Measurements from ENCODE around the gene ELK3. TPM values are rescaled to one million over a fixed set of nuclear protein-coding genes. Genes with fewer than 3 reads are reported as not detected.

Gene ELK3
- total RNA-seq, 1 donor from 2014 or later: 45.7 TPM

DNA sequence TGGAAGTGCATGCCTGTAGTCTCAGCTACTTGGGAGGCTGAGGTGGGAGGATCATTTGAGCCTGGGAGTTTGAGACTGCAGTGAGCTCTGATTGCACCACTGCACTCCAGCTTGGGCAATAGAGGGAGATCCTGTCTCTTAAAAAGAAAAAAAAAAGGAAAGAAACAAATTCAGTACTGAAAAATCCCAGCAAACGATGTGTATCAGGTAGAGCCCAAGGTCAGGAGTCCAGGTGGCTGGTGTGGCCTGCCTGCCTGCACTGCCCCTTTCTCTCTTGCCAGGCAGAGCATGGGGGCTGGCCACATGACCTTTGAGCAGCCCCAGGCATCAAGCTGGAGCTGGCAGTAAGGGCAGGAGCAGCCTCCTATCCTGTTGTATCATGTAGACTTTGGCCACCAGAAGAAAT, 31.8 kb downstream of the ELK3 start:
- no peak overlapping the region for H3K4me3 ChIP-seq (ENCODE audit: low read depth, low read length)
- TF ChIP-seq, protein P1, sequence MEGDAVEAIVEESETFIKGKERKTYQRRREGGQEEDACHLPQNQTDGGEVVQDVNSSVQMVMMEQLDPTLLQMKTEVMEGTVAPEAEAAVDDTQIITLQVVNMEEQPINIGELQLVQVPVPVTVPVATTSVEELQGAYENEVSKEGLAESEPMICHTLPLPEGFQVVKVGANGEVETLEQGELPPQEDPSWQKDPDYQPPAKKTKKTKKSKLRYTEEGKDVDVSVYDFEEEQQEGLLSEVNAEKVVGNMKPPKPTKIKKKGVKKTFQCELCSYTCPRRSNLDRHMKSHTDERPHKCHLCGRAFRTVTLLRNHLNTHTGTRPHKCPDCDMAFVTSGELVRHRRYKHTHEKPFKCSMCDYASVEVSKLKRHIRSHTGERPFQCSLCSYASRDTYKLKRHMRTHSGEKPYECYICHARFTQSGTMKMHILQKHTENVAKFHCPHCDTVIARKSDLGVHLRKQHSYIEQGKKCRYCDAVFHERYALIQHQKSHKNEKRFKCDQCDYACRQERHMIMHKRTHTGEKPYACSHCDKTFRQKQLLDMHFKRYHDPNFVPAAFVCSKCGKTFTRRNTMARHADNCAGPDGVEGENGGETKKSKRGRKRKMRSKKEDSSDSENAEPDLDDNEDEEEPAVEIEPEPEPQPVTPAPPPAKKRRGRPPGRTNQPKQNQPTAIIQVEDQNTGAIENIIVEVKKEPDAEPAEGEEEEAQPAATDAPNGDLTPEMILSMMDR (conservative IDR thresholded peaks at IDR 0.05; ENCODE audit: low read depth, low read length): no peak
- DNase-seq (ENCODE audit: low read depth): no peak

DNA sequence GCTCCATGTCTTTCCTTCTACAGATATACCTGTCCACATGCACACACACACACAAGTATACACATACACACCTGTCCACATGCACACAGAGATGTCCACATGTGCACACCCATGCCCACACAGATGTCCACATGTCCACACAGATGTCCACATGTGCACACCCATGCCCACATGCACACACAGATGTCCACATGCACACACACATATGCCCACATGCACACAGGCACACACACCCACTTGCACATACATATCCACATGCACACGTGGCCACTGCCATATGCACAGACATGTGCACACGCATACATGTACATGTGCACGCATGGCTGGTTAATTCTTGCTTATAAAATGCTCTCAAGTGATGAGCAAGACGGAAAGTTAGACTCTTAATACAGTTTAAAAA, 32.2 kb downstream of the ELK3 start:
- DNase-seq (ENCODE audit: low read depth): no peak
- TF ChIP-seq, protein P1 (conservative IDR thresholded peaks at IDR 0.05; ENCODE audit: low read depth, low read length): no peak
- H3K4me3 ChIP-seq (ENCODE audit: low read depth, low read length): no peak overlapping the region

DNA sequence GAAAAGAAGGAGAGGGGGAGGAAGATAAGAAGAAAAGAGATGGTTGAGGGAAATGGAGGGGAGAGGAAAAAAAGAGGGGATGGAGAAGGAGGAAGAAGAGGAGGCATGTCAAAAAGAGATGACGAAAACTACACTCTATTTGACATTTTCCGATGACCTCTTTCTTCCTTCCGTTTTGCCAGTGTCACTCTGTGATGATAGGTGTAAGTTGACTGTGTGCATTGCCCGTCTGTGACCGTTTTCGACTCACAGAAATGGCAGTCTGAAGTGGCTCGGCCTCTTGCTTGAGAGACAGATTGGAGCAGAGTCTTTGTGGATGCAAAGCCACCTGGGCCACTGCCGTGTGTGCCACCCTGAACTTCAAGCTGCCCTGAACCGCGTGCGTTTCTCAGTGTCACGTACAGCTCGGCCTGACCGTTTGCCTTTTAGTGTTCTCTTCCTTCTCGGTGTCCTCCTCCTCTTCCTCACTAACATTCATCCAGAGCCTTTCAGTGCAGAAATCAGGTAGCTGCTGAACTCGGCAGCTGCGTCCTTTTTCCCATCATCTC, 32.7 kb downstream of the ELK3 start:
- DNase-seq (ENCODE audit: low read depth): no peak
- no peak overlapping the region for H3K4me3 ChIP-seq (ENCODE audit: low read depth, low read length)
- TF ChIP-seq, protein P1 (conservative IDR thresholded peaks at IDR 0.05; ENCODE audit: low read depth, low read length): no peak

DNA sequence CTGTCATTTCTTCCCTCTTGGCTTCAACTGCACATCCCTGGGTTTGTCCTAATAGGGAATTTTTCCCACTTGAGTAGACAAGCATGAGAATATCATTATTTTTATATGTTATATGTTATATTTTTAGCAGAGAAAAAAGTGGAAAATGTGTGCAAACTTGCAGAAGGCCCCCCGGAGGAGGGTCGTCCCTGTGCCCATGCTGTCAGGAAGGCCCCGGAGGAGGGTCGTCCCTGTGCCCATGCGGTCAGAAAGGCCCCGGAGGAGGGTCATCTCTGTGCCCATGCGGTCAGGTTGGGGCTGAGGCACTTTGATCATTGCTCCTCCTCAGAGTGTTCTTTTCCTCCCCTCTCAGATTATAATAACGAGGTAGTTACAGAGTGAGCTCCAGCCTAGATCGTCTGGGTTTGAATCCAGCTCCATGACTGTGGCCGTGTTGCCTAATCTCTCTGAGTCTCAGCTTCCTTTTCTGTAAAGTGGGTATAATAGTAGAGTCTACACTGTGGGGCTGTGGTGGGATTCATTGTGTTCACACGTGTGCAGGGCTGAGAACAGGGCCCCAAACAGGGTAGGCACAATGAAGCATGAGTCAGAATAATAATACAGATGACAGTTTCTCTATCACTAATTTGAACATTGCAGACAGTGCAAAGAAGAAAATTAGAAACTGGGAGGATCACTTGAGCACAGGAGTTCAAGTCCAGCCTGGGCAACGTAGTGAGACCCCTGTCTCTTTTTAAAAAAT, 33.4 kb downstream of the ELK3 start:
- no peak for DNase-seq (ENCODE audit: low read depth)
- TF ChIP-seq, protein P1 (conservative IDR thresholded peaks at IDR 0.05; ENCODE audit: low read depth, low read length): no peak
- H3K4me3 ChIP-seq (ENCODE audit: low read depth, low read length): no peak overlapping the region

DNA sequence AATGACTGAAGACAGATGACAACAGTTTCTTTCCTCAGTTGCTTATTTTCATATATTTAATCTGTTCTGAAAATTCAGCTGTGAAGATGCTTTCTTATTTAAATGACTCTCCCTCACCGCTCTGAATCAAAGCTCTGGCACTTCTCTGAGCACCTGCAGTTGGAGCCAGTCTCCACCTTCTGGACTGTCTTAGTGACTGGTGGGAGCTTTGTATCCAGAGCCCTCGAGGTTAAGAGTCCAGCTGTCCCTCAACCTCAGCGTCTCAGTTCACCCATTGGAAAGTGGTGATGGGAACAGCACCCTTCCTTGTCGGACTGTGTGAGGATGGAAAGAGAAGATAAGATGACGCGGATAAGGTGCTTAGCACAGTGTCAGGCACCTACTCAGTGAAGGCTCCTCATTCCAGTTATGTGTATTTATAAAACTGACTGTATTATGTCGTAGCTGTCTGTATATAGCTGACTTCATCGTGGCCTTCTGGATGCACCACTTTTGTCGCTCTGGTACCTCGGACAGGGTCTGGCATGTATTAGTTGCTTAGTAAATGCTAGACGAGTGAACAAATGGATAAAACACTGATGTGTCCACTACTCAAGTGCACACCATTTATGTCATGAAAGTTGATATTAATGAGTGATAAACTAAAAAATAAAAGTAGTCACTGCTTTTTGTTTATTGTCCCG, 34.5 kb downstream of the ELK3 start:
- DNase-seq (ENCODE audit: low read depth): no peak
- no peak overlapping the region for H3K4me3 ChIP-seq (ENCODE audit: low read depth, low read length)
- TF ChIP-seq, protein P1 (conservative IDR thresholded peaks at IDR 0.05; ENCODE audit: low read depth, low read length): no peak

DNA sequence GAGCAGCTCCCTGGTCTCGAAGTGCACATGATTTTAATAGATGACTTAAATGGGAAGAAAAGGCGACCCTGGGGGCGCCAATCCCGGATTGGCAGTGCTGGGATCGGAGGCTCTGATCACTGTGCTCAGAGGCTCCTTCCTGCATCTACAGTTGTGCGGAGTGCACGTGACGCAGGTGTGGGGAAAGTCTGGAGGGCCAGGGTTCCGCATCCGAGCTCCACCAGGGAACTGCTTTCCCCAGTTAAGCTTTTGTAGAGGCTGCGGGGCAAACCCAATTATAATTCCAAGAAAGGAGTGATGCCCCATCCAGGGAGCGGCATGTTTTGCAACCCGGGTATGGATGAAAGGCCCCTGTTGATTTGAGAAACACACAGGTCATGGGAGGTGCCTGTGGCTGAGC, 36.5 kb downstream of the ELK3 start:
- TF ChIP-seq, protein P1 (conservative IDR thresholded peaks at IDR 0.05; ENCODE audit: low read depth, low read length): no peak
- no peak overlapping the region for H3K4me3 ChIP-seq (ENCODE audit: low read depth, low read length)
- DNase-seq (ENCODE audit: low read depth): no peak

All from epithelial cell of proximal tubule (primary cell).